Glutamatergic neuron (in vitro differentiated cells): Measurements from ENCODE around the gene CCNA2. TPM values are rescaled to one million over a fixed set of nuclear protein-coding genes. Genes with fewer than 3 reads are reported as not detected.

Experiments used
- DNase-seq: peaks from one replicate; pipeline ENCODE4 v3.0.0; 2022
- H3K27ac Mint-ChIP-seq: one replicate; pipeline ENCODE4 v1.8.0; 2020; ENCODE audit warnings: mild to moderate bottlenecking, mixed read lengths, inconsistent platforms; ENCODE audit not compliant: unreplicated experiment
- H3K27me3 Mint-ChIP-seq: one replicate; pipeline ENCODE4 v1.8.0; 2020; ENCODE audit warnings: mild to moderate bottlenecking, moderate library complexity, mixed read lengths, inconsistent platforms; ENCODE audit not compliant: unreplicated experiment
- H3K36me3 Mint-ChIP-seq: one replicate; pipeline ENCODE4 v1.8.0; 2020; ENCODE audit warnings: mild to moderate bottlenecking, mixed read lengths, inconsistent platforms; ENCODE audit not compliant: unreplicated experiment
- H3K4me1 Mint-ChIP-seq: one replicate; pipeline ENCODE4 v1.8.0; 2020; ENCODE audit warnings: mild to moderate bottlenecking, low read depth, mixed read lengths, inconsistent platforms; ENCODE audit not compliant: unreplicated experiment
- H3K4me3 Mint-ChIP-seq: one replicate; pipeline ENCODE4 v1.8.0; 2020; ENCODE audit warnings: mild to moderate bottlenecking, mixed read lengths, inconsistent platforms; ENCODE audit not compliant: unreplicated experiment
- H3K9me3 Mint-ChIP-seq: one replicate; pipeline ENCODE4 v1.8.0; 2020; ENCODE audit warnings: mild to moderate bottlenecking, moderate library complexity, mixed read lengths, inconsistent platforms; ENCODE audit not compliant: unreplicated experiment
- long read RNA-seq: library from polyadenylated mRNA; unstranded; transcript quantifications from one replicate; pipeline ENCODE4 v2.0.0, GENCODE V29; 2020; ENCODE audit not compliant: unreplicated experiment
- total RNA-seq: library from RNA; stranded (reverse); fragmentation: NEBNext Ultra II Directional; extraction: Animal tissue kit (Norgen Biotek cat#: 25700); gene quantifications from one replicate; pipeline ENCODE4 v1.2.1, GENCODE V29; 2021; ENCODE audit not compliant: unreplicated experiment
- TF ChIP-seq, protein P1 (sequence below): fragments of 200-600 bp; sonication (generic); IDR thresholded peaks from one replicate; pipeline ENCODE4 v1.5.0; 2021; ENCODE audit not compliant: partially characterized antibody, unreplicated experiment

Gene CCNA2
- total RNA-seq = 8.9 TPM
- long read RNA-seq, transcript CCNA2-201 (8 exons, 2,797 nt) = major isoform, 8 of 8 reads
- long read RNA-seq, partial matches to known transcripts = 0 of 8 reads
- long read RNA-seq, other reads (novel, unspliced or antisense) = 0 of 8 reads

- no peaks in the 10 kb centered on the region for H3K27me3 Mint-ChIP-seq
- peak within 1 kb of the TSS; percentile 94 for H3K4me3 Mint-ChIP-seq
- TF ChIP-seq, protein P1, sequence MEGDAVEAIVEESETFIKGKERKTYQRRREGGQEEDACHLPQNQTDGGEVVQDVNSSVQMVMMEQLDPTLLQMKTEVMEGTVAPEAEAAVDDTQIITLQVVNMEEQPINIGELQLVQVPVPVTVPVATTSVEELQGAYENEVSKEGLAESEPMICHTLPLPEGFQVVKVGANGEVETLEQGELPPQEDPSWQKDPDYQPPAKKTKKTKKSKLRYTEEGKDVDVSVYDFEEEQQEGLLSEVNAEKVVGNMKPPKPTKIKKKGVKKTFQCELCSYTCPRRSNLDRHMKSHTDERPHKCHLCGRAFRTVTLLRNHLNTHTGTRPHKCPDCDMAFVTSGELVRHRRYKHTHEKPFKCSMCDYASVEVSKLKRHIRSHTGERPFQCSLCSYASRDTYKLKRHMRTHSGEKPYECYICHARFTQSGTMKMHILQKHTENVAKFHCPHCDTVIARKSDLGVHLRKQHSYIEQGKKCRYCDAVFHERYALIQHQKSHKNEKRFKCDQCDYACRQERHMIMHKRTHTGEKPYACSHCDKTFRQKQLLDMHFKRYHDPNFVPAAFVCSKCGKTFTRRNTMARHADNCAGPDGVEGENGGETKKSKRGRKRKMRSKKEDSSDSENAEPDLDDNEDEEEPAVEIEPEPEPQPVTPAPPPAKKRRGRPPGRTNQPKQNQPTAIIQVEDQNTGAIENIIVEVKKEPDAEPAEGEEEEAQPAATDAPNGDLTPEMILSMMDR = no peak
- peaks cover 10% of the 10 kb centered on the region for H3K4me1 Mint-ChIP-seq
- H3K9me3 Mint-ChIP-seq = peaks cover 2% of the 10 kb centered on the region
- peak; percentile 92 for DNase-seq
- no peaks in the 10 kb centered on the region for H3K36me3 Mint-ChIP-seq
- peak within 1 kb of the TSS; percentile 87 for H3K27ac Mint-ChIP-seq
Measured at GRCh38 chr4:121823505-121824170, at the start of gene CCNA2. TSS of gene CCNA2 (minus strand) at chr4:121823883. CDS start at chr4:121823628, 255 bp downstream.

- Mint-ChIP-seq H3K36me3 (peaks cover 16% of the 10 kb centered on the region), H3K9me3 (peaks cover 6% of the 10 kb centered on the region), H3K4me1 (peaks cover 5% of the 10 kb centered on the region), H3K27me3 (no peaks in the 10 kb centered on the region), H3K4me3 (peak within 1 kb of the TSS; percentile 92), H3K27ac (peak within 1 kb of the TSS; percentile 94)
- peak; percentile 100 for DNase-seq
- TF ChIP-seq, protein P1 = no peak
Measured at GRCh38 chr4:121869841-121870822, 46.4 kb upstream of the CCNA2 start, which contains the start of gene BBS7. TSS of gene BBS7 (minus strand) at chr4:121870474. CDS start at chr4:121870313, 161 bp downstream.

GRCh38 chr4:121863799-121864198, 40.1 kb upstream of the CCNA2 start:
- H3K4me3 Mint-ChIP-seq = no peak overlapping the region
- peaks cover 16% of the 10 kb centered on the region for H3K36me3 Mint-ChIP-seq
- H3K9me3 Mint-ChIP-seq = no peaks in the 10 kb centered on the region
- TF ChIP-seq, protein P1 = no peak
- DNase-seq = no peak
- H3K4me1 Mint-ChIP-seq = peaks cover 3% of the 10 kb centered on the region
- no peaks in the 10 kb centered on the region for H3K27me3 Mint-ChIP-seq
- H3K27ac Mint-ChIP-seq = no peak overlapping the region

GRCh38 chr4:121861426-121861825, 37.7 kb upstream of the CCNA2 start:
- TF ChIP-seq, protein P1 = no peak
- H3K27me3 Mint-ChIP-seq = no peaks in the 10 kb centered on the region

More at GRCh38 chr4:121861426-121861825, 37.7 kb upstream of the CCNA2 start:
- Mint-ChIP-seq H3K4me1 (no peaks in the 10 kb centered on the region), H3K36me3 (peaks cover 9% of the 10 kb centered on the region), H3K9me3 (no peaks in the 10 kb centered on the region), H3K4me3 (no peak overlapping the region), H3K27ac (no peak overlapping the region)
- DNase-seq = no peak
